ENCODE data around the gene PCCB. TPM values are rescaled to one million over a fixed set of nuclear protein-coding genes. Genes with fewer than 3 reads are reported as not detected.

The PCCB gene
- total RNA-seq, 2 experiments from 2014 or later: 61.5 to 61.8 TPM

GRCh38 chr3:136232413-136232812 is 17.7 kb upstream of the PCCB start:
- H3K36me3 Mint-ChIP-seq (ENCODE audit: low read depth): no peaks in the 10 kb centered on the region
- no peaks in the 10 kb centered on the region for H3K9me3 Mint-ChIP-seq
- no peaks in the 10 kb centered on the region for H3K4me1 Mint-ChIP-seq (ENCODE audit: low read depth)
- TF ChIP-seq CTCF (IDR thresholded peaks at IDR 0.05): no peak
- no peak overlapping the region for H3K4me3 Mint-ChIP-seq
- DNase-seq (no peak), ATAC-seq (no peak)
- intact Hi-C loops (cut with micrococcal nuclease): no loop called here
- CTCF ChIA-PET: no interaction called here
- POLR2A ChIA-PET: no interaction called here
- no peak overlapping the region for H3K27ac Mint-ChIP-seq
- H3K27me3 Mint-ChIP-seq: no peaks in the 10 kb centered on the region

DNA sequence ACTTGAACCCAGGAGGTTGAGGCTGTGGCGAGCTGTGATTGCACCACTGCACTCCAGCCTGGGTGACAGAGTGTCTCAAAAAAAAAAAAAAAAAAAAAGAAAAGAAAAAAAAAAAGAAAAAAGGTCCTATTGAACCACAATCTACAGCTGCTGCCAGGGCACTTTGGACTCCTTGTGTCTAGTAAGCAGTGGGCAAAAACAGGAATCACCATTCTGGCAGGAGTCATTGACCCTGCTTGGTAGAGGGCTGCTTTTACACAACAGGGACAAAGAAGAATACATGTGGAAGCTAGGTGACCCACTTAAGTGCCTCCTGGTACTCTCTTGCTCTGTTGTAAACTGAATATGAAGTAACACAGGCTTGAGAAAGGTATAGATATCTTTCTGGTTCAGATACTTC is 14.6 kb upstream of the PCCB start:
- no peak for ATAC-seq
- ChIA-PET POLR2A (no interaction called here), CTCF (no interaction called here)
- H3K4me1 Mint-ChIP-seq (ENCODE audit: low read depth): no peaks in the 10 kb centered on the region
- no peaks in the 10 kb centered on the region for H3K9me3 Mint-ChIP-seq
- H3K27ac Mint-ChIP-seq: no peak overlapping the region
- no peak for TF ChIP-seq CTCF (IDR thresholded peaks at IDR 0.05)
- H3K27me3 Mint-ChIP-seq: no peaks in the 10 kb centered on the region
- H3K36me3 Mint-ChIP-seq (ENCODE audit: low read depth): no peaks in the 10 kb centered on the region
- intact Hi-C loops (cut with micrococcal nuclease): no loop called here
- no peak for DNase-seq
- no peak overlapping the region for H3K4me3 Mint-ChIP-seq

- no peak for ATAC-seq
- DNase-seq: no peak
- Mint-ChIP-seq H3K9me3 (no peaks in the 10 kb centered on the region), H3K27ac (no peak overlapping the region), H3K4me3 (no peak overlapping the region), H3K4me1 (ENCODE audit: low read depth) (no peaks in the 10 kb centered on the region), H3K36me3 (ENCODE audit: low read depth) (no peaks in the 10 kb centered on the region), H3K27me3 (no peaks in the 10 kb centered on the region)
- POLR2A ChIA-PET: no interaction called here
- TF ChIP-seq CTCF (IDR thresholded peaks at IDR 0.05): no peak
- CTCF ChIA-PET: no interaction called here
- intact Hi-C loops (cut with micrococcal nuclease): no loop called here
These were observed 14.0 kb upstream of the PCCB start for GRCh38 chr3:136236109-136236508.

DNA sequence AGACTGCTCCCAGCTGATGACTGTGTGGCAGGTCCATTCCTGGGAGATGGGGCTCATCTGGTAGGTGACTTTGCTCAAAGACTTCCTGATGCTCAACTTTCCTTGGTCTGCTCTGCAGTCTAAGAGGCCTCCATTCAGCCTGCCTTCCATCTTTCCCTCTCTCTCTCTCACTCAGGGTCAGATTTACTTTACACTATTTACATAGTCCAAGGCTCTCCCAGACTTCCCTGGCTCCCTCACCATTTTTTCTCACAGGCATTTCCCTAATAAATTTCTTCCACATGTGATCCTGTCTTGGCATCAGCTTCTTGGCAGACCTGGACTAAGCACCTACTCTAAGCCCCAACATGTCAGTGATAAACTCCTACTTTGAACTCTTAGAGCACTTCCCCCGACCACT is 13.0 kb upstream of the PCCB start:
- Mint-ChIP-seq H3K4me3 (no peak overlapping the region), H3K4me1 (ENCODE audit: low read depth) (no peaks in the 10 kb centered on the region), H3K9me3 (no peaks in the 10 kb centered on the region), H3K27me3 (no peaks in the 10 kb centered on the region), H3K27ac (no peak overlapping the region), H3K36me3 (ENCODE audit: low read depth) (no peaks in the 10 kb centered on the region)
- ChIA-PET POLR2A (no interaction called here), CTCF (no interaction called here)
- no peak for ATAC-seq
- TF ChIP-seq CTCF (IDR thresholded peaks at IDR 0.05): no peak
- no peak for DNase-seq
- intact Hi-C loops (cut with micrococcal nuclease): no loop called here

GRCh38 chr3:136237961-136238649 is 12.0 kb upstream of the PCCB start:
- ChIA-PET POLR2A (no interaction called here), CTCF (interaction anchor here (0.6 to 1.0 kb wide), 2 partner anchors 10 to 514 kb away, joined by 3 read pairs; partner anchors contain the start of gene STAG1)
- Mint-ChIP-seq H3K27me3 (no peaks in the 10 kb centered on the region), H3K4me3 (no peak overlapping the region), H3K27ac (no peak overlapping the region), H3K36me3 (ENCODE audit: low read depth) (no peaks in the 10 kb centered on the region), H3K9me3 (no peaks in the 10 kb centered on the region), H3K4me1 (ENCODE audit: low read depth) (no peaks in the 10 kb centered on the region)
- TF ChIP-seq CTCF (IDR thresholded peaks at IDR 0.05): no peak
- DNase-seq: no peak
- intact Hi-C loops (cut with micrococcal nuclease): no loop called here
- ATAC-seq: no peak
